Eye (tissue), 1 donor: ENCODE measurements around the gene ZBTB2.
"Not testable (repeated sequence)": the region's sequence is repeated elsewhere in the genome, so short reads cannot be mapped to it uniquely, and the experiment has no call there.

Experiments
- DNase-seq: peaks from one replicate; pipeline ENCODE4 v3.0.0-alpha.2; 2015

Gene ZBTB2

DNA sequence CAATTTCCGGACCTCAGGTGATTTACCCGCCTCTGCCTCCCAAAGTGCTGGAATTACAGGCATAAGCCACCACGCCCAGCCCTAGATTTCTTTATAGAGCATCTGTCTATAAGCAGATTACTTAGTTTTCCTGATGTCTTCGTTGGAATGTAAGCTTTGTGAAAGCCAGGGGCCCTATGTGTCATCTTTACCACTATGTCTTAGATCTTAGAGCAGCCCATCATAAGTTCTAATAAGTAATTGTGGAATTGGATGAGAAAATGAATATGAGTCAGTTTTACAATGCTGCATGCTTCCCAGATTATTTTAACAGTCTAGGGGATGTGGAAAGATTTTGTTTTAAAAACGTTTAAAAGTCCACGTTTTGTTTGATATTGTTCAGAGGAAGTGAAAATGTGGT is 9.1 kb upstream of the ZBTB2 start:
- no peak for DNase-seq

GRCh38 chr6:151399679-151400078 is 8.3 kb upstream of the ZBTB2 start:
- DNase-seq = no peak

GRCh38 chr6:151393410-151393809 is 2.1 kb upstream of the ZBTB2 start:
- no peak for DNase-seq

DNA sequence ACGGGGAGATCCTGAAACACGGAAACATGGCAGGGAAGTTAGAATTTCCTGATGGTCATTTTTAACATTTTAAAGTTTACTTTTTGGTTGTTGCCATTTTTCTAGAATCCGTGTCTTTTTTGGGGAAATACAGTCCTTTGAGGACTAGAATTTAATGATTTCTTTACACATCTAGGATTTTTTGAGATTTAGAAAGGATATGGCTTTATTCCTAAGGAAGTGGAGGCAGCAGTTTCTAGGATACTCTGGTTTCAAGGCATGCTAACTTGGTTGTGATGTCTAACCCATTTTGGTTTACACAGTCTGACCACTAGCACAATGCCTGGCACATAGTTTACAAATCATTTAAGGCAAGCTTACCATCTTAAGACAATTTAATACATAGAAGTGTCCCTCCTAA is 1.1 kb upstream of the ZBTB2 start:
- DNase-seq = no peak

- peak; percentile 94 for DNase-seq
These were observed 398 bp downstream of the ZBTB2 start for GRCh38 chr6:151390851-151391470.

- DNase-seq = peak; percentile 99
These were observed 996 bp downstream of the ZBTB2 start for GRCh38 chr6:151390276-151390850.

- peak; percentile 93 for DNase-seq
These were observed 1.6 kb downstream of the ZBTB2 start for GRCh38 chr6:151389618-151390275.

- DNase-seq = no peak
These were observed 2.3 kb downstream of the ZBTB2 start for GRCh38 chr6:151388997-151389617.

GRCh38 chr6:151388236-151388635 is 3.1 kb downstream of the ZBTB2 start:
- no peak for DNase-seq

GRCh38 chr6:151387175-151387970 is 4.0 kb downstream of the ZBTB2 start:
- no peak for DNase-seq

DNA sequence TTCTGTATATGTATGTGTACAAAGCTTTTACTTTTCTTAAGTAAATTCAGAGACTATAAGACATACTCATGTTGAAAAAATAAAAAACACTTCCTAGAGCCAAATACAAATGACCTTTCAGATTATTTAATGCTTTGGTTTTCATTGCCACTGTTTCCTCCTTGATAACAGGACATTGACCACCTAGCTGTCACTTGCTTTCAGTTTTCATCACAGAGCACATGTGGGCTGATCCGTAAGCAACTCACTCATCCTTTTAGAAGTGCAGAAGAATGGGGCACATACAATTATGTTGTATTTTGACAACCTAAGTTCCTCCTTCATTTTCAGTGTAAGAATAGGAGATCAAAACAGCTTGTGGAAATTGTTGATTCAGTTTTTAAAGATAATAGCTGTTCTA is 6.2 kb downstream of the ZBTB2 start:
- no peak for DNase-seq

- no peak for DNase-seq
These were observed 7.2 kb downstream of the ZBTB2 start for GRCh38 chr6:151384151-151384550.

- DNase-seq = not testable (repeated sequence)
These were observed 8.7 kb downstream of the ZBTB2 start for GRCh38 chr6:151382631-151383030.

GRCh38 chr6:151381722-151382121 is 9.6 kb downstream of the ZBTB2 start:
- DNase-seq = no peak

DNA sequence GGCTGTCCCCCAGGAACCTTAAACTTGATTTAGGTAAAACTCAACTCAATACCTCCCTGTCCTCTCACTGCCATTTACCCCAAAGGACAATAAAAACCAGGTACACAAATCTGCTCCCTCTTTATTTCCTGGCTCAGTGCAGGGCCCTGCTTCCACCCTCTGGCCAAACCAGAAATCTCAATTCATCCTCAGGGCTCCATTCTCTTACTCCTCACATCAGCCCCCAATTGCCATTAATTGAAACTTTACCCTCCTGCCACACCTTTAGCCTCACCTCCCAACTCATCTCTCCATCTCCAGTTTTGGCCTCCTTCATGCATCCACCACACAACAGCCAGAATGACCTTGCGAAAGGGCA is 10.5 kb downstream of the ZBTB2 start:
- no peak for DNase-seq

DNA sequence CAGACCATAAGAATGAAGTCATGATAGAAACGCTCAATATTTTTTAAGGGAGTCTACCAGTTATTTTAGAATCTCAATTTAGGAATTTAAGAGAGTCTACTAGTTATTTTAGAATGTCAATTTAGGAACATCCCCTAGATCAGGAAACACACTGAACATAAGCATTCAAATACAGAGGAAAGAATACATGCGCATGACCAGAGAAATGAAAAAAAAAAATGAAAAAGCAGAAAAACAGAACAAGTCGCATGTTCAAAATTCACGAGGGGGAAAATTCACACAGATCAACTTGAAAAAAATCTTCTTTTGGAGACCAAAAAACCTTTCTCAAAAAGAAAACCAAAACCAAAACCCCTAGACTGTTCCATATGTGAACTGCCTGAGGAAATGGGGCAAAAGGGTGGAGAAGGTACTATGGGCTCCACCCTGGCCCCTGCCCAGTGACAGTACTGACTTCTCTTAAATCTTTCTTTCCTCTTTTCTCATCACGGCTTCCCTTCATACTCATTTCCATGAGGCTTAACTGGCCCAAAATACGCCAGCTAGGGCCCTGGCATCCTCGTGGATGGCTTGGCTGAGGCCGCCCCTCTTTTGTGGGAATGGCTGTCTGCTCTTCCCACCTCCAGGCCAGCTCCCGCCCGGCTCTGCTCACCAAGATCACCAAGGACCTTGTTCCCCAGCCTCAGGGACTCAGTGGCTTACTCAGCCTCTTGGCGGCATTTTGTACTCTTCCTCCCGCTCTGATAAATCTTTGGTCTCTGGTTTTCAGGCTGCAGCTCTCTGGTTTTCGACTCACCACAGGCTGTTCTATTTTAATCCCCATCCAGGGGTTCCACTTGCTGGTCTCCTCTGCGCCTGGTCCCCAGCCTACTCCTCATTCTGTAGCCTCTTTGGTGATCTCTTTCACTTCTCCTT is 11.2 kb downstream of the ZBTB2 start:
- no peak for DNase-seq

GRCh38 chr6:151377095-151377494 is 14.3 kb downstream of the ZBTB2 start:
- no peak for DNase-seq

GRCh38 chr6:151376440-151376839 is 14.9 kb downstream of the ZBTB2 start:
- no peak for DNase-seq

DNA sequence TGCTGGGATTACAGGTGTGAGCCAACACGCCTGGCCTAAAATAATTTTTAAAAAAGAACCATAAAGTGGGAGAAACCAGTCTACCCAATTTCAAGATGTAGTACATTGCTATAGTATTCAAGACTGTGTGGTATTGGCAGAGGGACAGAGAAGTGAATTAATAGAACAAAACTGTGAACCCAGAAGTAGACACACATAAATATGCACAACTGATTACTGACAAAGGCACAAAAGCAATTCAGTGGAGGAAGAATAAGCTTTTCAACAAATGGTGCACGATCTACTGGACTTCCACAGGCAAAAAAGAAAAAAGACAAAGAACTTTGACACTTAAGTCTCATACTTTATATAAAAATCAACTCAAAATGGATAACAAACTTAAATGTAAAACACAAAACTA is 15.5 kb downstream of the ZBTB2 start:
- no peak for DNase-seq

DNA sequence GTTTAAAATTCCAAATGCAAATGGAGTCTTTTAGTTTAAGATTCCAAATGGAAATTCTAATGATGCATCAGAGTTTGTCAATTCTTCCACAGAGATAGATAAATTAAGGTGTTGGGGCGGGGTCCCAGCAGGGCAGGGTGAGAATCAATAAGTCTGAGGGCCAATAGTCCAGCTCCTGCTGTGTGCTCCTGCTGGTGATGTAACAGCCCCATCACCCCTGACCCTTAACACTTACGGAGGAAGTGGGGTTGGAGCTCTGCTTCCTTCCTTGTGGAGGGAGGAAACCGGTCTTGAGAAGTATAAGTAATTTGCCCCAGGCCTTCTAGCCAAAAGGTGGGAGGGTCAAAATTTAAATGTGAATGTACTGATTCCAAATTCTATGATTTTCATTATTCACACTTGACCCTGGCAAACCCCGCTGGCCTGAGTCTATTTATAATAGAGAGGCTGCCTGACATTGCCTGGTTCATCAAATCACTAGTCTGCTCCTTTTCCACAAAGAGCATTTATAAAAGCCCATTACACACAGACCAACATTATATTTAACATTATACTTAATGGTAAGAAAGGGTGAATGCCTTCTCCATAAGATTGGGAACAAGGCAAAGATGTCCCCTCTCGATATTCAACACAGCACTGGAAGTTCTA is 17.2 kb downstream of the ZBTB2 start:
- no peak for DNase-seq

GRCh38 chr6:151372164-151372563 is 19.2 kb downstream of the ZBTB2 start:
- DNase-seq = no peak
